HG02943 (cell line): ENCODE data around the gene ITGAE.
"Not testable (repeated sequence)": the region's sequence is repeated elsewhere in the genome, so short reads cannot be mapped to it uniquely, and the experiment has no call there.

Experiments
- ATAC-seq: cut with Tn5 transposase; IDR thresholded peaks from one replicate; pipeline ENCODE4 v1.9.1; 2021; ENCODE audit warnings: mild to moderate bottlenecking, low read depth, moderate library complexity; ENCODE audit not compliant: unreplicated experiment

The ITGAE gene, protein sequence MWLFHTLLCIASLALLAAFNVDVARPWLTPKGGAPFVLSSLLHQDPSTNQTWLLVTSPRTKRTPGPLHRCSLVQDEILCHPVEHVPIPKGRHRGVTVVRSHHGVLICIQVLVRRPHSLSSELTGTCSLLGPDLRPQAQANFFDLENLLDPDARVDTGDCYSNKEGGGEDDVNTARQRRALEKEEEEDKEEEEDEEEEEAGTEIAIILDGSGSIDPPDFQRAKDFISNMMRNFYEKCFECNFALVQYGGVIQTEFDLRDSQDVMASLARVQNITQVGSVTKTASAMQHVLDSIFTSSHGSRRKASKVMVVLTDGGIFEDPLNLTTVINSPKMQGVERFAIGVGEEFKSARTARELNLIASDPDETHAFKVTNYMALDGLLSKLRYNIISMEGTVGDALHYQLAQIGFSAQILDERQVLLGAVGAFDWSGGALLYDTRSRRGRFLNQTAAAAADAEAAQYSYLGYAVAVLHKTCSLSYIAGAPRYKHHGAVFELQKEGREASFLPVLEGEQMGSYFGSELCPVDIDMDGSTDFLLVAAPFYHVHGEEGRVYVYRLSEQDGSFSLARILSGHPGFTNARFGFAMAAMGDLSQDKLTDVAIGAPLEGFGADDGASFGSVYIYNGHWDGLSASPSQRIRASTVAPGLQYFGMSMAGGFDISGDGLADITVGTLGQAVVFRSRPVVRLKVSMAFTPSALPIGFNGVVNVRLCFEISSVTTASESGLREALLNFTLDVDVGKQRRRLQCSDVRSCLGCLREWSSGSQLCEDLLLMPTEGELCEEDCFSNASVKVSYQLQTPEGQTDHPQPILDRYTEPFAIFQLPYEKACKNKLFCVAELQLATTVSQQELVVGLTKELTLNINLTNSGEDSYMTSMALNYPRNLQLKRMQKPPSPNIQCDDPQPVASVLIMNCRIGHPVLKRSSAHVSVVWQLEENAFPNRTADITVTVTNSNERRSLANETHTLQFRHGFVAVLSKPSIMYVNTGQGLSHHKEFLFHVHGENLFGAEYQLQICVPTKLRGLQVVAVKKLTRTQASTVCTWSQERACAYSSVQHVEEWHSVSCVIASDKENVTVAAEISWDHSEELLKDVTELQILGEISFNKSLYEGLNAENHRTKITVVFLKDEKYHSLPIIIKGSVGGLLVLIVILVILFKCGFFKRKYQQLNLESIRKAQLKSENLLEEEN

DNA sequence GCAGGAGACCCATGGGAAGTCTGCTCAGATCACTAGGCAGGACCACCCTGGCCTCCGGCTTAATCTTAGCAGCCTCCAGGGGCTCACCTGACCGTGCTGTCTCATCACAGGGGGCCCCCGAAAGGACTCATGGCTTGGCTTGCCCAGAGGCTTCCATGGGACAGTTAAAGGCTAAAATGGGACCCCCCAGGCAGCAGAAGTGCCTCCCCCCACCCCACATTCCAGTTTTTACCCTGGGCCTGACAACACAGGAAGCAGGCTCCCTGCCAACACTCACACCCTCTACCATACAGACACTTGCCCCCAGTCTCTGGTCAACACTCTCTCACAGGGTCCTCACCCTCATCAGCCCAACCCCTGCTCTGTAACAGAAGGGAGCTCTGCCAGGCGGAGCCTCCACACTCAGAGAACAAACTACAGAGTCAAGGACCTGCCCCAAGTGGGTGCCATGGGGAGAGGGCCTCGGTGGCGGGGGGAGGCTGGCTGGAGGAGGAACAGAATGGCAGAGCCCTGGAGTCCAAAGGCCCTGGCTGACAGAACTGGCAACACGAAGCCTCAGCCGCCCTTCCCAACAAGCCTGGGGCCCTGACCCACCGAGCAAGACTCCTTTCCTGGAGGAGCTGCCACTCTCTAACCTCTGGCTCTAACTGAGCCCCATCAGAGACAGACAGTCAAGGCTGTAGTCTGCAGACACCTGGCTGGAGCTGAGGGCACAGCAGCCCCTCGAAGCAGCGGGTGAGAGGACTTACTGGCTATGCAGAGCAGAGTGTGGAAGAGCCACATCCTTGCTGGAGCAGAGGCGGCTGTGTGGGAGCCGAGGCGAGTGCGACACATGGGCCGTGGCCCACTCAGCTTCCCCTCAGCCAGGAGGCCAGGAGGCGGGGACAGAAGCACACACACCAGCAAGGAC, at the start of gene ITGAE:
TSS of gene ITGAE (minus strand) at position 827 of the 910 bp plus-strand sequence. CDS start at position 783, 44 bp downstream.
- ATAC-seq: no peak

DNA sequence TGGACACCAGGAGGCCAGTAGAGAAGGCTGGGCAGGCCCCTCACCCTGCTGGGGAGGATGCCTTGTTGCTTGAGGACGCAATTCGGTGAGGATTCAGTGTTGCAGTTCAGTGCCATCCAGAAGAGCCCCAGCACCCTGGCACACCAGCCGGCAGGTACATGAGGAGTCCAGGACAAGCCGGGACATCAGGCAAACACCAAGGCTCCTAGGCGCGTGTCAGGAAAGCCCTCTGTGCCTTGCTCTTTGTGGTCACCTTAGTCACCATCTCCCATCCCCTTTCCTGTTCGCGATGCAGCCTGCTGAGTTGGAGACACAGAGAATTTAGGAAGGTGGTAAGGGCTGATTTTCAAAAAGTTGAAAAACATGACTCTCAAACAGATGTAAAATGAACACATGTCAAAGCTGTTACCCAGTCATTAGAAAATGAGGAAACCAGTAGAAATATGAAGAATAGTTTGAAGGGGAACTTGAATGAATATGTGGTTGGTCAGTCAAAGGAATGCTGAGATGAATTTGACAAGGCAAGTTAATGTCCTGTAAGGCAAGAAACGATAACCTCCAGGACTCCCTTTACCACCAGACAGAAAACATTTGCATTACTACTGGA, 47.3 kb upstream of the ITGAE start:
- ATAC-seq: no peak

DNA sequence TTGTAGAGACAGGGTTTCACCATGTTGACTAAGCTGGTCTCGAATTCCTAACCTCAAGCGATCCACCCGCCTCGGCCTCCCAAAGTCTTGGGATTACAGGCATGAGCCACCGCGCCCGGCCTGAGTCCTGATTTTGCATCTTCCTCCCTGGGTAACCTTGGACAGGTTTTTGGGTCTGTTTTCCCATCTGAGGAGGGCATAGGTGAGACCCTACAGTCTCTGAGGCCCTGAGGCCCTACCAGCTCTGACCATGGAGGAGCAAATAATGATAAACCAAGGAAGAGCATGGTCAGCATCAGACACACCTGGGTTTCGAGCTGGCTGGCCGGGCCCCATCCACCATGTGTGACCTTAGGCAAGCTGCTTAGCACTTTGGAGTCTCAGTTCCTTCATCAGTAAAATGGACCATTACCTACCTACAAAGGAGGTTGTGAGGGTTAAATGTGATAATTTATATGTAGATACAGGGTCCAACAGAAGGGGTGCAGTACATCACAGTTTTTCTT, 46.2 kb upstream of the ITGAE start:
- no peak for ATAC-seq

DNA sequence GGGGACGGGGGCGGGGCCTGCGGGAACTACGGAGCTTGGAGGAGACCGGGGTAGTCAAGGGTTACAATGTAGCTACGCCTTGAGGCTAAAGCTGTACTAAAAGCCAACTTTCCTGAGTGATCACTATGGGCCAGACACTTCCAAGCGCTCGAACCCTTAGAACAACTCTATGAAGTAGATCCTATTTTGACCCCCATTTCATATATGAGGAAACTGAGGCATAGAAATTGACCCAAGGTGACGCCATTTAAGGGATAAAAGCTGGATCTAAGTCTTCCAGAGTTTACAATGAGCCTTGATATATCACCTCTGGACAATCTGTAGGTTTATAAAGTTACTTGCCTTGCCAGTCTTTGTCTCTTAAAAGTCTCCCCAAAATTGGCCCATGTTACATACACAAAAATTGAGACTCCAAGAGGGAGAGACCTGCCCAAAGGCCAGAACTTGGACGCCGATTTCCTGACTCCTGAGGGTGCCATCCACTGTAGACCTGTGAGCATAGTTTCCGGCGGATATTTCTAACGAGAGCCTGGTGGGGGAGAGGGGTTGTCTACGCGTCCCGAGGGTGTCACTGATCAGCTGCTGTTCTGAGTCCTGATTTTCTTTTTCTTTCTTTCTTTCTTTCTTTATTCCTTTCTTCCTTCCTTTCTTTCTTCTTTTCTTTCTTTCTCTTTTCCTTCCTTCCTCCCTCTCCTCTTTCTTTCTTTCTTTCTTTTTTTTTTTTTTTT, 45.6 kb upstream of the ITGAE start:
- ATAC-seq: no peak

DNA sequence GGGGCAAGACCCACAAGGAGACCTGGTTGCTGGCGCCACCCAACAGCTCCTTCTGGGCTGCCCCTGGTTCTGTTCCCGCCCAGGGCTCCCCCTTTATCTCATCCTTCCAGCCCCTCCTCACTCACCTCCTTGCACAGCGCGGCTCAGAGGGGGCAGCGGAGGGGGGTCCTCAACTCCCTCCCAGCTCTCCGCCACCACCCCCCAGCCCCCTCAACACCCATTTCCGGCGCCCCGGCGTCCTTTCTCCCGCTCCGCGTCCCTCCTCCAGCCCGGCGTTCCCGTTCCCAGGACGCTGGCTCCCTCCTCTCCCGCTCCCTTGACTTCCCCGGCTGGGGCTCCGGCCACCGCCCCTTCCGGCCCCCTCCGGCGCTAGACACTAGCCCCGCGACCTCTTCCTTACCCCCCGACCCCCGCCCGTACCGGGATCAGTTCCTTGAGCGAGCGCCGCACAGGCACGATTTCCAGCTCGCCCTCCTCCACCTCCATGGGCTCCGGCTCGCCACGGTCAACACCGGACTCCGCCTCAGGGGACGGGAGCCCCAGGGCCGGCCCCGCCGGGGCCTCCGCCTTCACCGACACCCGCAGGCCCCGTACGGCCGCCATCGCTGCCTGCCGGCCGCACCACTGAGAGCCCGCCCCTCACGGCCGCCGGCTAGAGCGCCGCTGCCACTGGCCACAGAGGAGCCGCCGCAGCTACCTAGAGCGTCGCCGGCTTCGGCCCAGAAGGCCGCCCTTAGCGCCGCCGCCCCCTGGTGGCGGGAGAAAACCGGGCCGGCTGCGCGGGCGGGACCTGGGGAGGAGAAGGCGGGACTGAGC, 44.8 kb upstream of the ITGAE start, which contains the start of gene NCBP3:
TSS of gene NCBP3 (minus strand) at position 626 of the 816 bp plus-strand sequence. CDS start at position 603, 23 bp downstream.
- peak; percentile 82 for ATAC-seq

DNA sequence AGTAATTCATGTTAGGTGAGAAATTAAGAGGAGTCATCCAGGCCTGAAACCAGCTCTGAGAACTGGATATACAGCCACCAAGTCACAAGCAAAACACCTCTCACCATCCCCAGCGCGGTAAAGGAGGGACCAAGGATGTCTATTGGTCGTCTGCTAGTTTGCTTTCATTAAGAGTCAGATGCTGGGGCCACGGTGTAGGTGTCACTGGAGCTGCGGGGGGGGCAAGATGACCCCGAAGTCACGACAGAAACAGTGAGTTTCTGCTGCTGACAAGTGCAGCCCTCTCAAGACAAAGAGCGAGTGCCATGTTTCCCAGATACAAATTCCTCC, 44.3 kb upstream of the ITGAE start:
- ATAC-seq: no peak

DNA sequence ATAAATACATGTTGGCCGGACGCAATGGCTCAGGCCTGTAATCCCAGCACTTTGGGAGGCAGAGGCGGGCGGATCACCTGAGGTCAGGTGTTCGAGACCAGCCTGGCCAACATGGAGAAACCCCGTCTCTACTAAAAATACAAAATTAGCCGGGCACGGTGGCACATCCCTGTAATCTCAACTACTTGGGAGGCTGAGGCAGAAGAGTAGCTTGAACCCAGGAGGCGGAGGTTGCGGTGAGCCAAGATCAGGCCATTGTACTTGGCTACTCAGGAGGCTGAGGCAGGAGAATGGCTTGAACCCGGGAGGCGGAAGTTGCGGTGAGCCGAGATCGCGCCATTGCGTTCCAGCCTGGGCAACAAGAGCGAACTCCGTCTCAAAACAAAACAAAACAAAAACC, 43.6 kb upstream of the ITGAE start:
- not testable (repeated sequence) for ATAC-seq

DNA sequence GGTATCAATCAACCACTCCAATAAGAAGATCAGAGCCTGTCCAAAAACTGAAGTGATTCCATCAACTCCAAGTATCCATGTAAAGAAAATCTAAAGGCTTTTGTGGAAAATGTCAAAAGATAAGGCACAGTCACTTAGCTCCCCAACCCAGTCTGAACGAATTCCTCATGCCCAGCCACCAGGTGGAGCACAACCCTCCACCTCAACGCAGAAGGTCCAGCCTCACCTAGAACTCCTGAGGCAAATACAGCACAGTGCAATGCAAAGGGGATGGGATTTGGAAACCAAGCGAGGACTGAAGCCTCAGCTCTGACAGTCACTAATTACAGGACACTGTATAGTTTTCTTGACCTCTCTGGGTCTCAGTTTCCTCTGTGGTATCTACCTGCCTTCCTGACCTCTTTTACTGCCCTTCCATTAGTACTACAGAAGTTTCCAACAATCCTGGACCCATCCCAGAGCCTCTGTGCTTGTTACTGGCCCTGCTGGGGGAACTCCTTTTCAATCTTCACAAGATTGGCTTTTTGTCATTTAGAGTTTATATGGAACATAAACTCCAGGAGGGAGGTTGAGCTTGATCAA, 43.0 kb upstream of the ITGAE start:
- ATAC-seq: no peak

DNA sequence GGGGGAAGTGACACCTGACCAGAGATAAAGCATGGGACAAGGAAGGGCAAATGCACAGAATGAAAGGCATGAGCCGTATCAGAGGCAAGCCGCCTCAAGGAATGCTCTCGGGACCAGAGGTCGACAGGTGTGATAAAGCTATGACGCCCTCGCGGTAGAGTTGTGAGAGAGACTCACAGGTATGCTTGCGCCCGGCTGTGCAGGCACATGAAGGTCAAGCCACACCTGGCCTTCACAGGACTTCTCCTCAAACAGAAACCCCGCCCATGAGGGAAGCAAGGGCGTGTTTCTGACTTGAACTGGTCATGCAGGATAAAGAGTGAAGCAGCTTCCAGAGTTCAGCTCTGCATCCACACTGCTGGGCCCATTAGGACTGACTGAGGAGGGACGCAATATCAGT, 37.2 kb upstream of the ITGAE start:
- ATAC-seq: no peak

DNA sequence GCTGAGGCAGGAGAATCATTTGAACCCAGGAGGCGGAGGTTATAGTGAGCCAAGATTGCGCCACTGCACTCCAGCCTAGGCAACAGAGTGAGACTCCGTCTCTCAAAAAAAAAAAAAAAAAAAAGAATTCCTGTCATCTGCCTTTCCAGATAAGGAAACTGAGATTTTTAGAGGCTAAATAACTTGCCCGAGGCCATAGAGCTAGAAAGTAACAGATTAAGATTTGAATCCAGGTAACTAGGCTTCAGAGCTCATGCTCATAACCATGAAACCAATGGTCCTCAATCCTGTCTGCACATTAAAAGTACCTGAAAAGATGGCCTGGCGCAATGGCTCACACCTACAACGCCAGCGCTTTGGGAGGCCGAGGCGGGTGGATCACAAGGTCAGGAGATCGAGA, 35.6 kb upstream of the ITGAE start:
- no peak for ATAC-seq

DNA sequence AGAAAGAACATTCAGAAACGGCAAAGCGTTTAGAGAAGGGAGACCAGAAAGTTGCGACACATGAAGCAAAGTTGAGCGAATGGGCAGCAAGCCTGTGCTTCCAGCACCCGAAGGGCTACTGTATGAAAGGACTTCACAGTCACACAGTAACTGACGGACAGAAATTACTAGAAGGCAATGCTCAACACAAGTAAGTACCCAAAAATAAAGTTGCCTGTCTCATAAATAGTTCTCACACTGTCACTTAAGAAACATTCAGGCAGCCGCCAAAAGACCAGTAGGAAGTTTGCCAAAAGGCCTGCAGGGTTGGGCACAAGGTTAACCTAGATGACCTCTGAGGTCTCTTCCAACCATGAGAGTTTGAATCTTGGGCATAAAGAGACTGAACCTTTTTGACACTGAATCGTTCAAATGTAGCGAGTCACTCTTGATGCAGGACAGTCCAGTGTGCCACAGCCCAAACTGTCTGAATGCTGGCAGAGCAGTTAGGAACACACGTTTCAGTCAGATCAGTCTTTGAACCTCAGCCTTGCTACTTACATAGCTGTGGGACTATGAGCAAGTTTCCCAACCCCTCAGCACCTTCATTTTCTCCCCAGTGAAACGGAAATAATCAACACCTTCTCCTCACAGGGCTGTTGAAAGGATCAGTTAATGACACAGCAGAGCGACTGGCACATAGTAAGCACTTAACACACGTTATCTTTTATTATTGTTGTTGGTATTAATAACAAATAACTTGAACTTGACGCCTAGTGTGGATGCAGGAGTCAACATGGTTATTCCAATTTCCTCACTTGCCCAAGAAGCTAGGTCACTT, 34.6 kb upstream of the ITGAE start:
- ATAC-seq: no peak

DNA sequence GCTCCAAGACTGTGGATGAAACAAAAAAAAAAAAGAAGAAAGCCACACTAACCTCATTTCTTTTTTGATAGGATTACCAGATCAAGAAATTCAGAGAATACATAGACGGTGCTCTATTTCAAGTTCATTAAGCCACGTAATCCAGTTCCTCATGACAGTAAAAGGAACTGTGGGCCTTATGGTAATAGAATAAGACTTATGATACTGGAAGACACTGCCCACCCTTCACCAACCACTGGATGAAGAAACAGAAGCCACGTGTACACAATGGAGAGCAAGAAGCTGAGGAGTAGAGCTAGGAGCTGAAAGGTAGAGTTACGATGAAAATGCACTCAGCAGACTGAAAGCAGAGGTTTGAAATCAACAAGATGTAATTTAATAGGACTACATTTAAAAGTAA, 33.8 kb upstream of the ITGAE start:
- no peak for ATAC-seq

DNA sequence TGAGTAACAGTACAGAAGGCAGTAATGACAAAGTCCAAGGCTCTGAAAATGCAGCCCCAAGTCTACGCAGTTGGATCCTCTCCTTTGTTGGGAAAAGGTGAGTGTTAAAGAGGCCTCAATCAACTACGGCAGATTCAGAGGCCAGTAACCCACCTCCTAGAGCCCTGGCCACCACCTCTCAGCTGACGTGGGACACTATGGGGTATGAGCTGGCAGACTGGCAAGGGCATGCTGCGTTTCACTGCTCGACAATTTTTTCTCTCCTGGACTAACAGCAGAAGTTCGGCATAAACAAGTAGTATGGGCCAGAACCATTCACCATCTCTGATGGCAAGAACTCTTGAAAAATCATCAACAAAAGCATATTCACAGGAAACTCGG, 27.9 kb upstream of the ITGAE start:
- ATAC-seq: no peak

DNA sequence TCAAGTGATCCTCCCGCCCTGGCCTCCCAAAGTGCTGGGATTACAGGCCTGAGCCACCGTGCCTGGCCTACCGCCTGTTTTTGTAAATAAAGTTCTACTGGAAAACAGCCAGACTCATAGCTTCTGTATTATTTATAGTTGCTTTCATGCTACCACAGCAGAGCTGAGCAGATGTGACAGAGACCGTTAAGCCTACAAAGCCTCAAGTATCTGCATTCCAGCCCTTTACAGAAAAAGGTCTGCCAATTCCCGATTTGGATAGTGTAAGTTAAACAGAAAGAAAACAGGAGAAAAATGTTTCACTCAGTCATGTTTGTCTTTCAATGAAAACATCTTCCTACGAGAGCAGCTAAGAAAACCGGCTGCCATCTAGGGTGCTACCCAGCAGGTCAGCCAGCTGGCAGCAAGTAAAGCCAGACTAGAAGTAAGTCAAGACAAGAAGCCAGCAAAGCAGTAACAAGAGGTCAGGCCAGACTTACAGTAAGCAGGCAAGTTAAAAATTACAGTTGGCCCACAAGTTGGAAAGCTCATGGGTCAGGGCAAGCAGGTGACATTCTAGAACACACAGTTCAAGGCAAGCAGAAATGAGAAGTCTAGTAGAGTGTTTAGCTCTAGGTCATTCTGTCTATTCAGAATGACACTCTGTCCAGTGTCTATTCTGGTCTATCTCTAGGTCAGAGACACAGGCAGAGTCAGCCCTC, 27.3 kb upstream of the ITGAE start:
- ATAC-seq: no peak

DNA sequence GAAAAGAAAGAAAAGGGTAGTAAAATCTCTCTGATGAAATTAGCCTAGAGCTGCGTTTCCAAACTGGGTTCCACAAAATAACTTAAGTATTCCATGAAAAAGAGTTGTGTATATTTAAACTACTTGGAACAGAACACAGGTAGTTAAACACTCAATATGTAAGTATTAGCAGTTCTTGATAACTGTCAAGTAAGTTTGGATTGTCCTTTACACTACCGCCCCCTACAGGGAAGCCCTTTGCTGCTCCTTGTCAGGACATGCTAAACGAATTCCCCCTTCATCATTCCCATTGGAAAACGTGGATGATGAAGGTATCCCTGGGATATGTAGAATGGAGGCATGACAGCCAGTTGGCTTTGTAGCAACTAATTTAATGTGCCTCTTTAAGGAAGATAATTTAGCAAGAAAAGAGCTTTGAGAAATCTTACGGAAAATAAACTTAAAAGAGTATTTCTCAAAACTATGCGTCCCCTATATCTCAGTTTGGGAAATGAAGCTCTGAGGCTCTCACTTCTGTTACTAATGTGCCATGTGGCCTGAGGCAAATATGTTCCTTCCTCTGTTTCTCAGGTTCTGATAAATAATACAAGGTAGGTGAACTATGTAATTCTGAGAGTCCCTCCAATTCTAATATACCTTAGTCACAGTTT, 26.3 kb upstream of the ITGAE start:
- ATAC-seq: no peak

DNA sequence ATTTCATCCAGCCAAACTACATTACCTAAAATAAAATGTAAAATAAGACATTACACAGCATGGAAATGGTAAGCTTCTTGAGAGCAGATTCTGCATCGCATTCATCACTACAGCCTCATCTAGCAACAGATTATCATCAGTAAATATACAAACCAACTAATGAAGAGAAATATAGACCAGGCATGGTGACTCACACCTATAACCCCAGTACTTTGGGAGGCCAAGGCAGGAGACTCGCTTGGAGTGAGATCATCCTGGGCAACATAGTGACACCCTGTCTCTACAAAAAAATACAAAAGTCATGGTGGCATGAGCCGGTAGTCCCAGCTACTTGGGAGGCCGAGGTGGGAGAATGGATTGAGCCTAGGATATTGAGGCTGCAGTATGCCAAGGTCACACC, 25.2 kb upstream of the ITGAE start:
- ATAC-seq: no peak
